Tibial nerve (tissue), 4 donors: ENCODE results near the gene RNF166. TPM values are rescaled to one million over a fixed set of nuclear protein-coding genes. Genes with fewer than 3 reads are reported as not detected.

Experiments used
- DNase-seq, 2 donors: peaks; one replicate each; pipeline ENCODE4 v3.0.0-alpha.2; 2019; ENCODE audit warnings: low spot score in 2 of 2
- H3K27ac ChIP-seq, 4 donors: fragments of 200-600 bp; sonication (generic) in 3 of 4; one replicate each; pipeline ENCODE4 v1.5.1; 2017 to 2019; ENCODE audit warnings: mild to moderate bottlenecking in 1 of 4
- H3K27me3 ChIP-seq, 2 donors: fragments of 200-600 bp; sonication (generic) in 1 of 2; one replicate each; pipeline versions ENCODE4 v1.5.1 to v1.6.0; 2017 to 2019
- H3K36me3 ChIP-seq, 3 donors: fragments of 200-600 bp; sonication (generic); one replicate each; pipeline ENCODE4 v1.5.1; 2018 to 2019
- H3K4me1 ChIP-seq, 4 donors: fragments of 200-600 bp; sonication (generic) in 3 of 4; one replicate each; pipeline ENCODE4 v1.5.1; 2017 to 2019
- H3K4me3 ChIP-seq, 4 donors: fragments of 200-600 bp; sonication (generic) in 3 of 4; one replicate each; pipeline ENCODE4 v1.5.1; 2017 to 2019; ENCODE audit warnings: mild to moderate bottlenecking in 1 of 4, moderate library complexity in 1 of 4
- H3K9me3 ChIP-seq, 4 donors: fragments of 200-600 bp; sonication (generic) in 3 of 4; one replicate each; pipeline ENCODE4 v1.5.1; 2017 to 2019
- CTCF ChIP-seq, 5 experiments: fragments of 200-600 bp in 3 of 5; fragments of 450-650 bp in 2 of 5; sonication (generic) in 3 of 5; IDR thresholded peaks; one replicate each; pipeline ENCODE4 v1.5.1; 2016 to 2019; ENCODE audit warnings: antibody characterized with exemption in 5 of 5, mild to moderate bottlenecking in 3 of 5, moderate library complexity in 2 of 5
- EP300 ChIP-seq, 2 donors: sonication (generic); formaldehyde crosslinking; IDR thresholded peaks; one replicate each; pipeline ENCODE4 v1.6.1; 2017; ENCODE audit warnings: antibody characterized with exemption in 2 of 2, mild to moderate bottlenecking in 1 of 2
- POLR2A ChIP-seq, 2 donors: fragments of 450-650 bp; IDR thresholded peaks; one replicate each; pipeline ENCODE4 v1.6.1; 2017; ENCODE audit warnings: antibody characterized with exemption in 2 of 2, mild to moderate bottlenecking in 2 of 2, moderate library complexity in 2 of 2
- WGBS, 2 donors: methylation state at CpG; one replicate each; pipeline ENCODE4 v1.1.5; 2018; 5-methylcytosine and 5-hydroxymethylcytosine counted together
- total RNA-seq, 4 donors: library from RNA; depleted of rRNA; stranded (reverse); fragments of >200 nt; gene quantifications; one replicate each; pipeline ENCODE4 v1.1.0, GENCODE V29; 2016

RNF166 gene
- total RNA-seq, 4 donors from 2014 or later, result 36.5 to 56.7 (median 43.5) TPM

DNA sequence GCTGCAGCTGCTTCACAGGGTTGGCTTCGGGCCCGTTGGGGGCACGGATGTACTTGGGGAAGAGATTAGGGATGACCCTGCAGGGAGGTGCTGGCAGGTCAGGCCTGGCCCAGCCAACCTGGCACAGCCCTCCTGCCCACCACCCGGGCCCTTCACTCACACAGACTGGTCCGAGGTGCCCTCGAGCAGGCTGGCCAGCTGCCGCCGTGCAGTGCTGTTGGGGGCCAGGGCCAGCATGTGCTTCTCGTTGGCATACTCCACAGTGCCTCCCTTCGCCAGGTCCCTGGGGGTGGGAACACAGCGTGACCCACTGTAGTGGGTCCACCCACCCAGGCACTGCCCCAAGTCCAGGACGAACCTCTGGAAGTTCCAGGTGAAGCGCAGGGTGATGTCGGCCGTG lies 10.0 kb upstream of the RNF166 start:
- H3K4me3 ChIP-seq, result no peak overlapping the region
- no peak overlapping the region for H3K27ac ChIP-seq
- no peaks in the 10 kb centered on the region for H3K27me3 ChIP-seq
- H3K9me3 ChIP-seq, result no peaks in the 10 kb centered on the region
- DNase-seq, result no peak
- WGBS, 2 donors, result 90 to 96% methylated on average over 7 to 11 of the region's 15 CpGs
- peaks cover 4 to 87% (median 26%) of the 10 kb centered on the region in 3 donors for H3K36me3 ChIP-seq
- TF ChIP-seq CTCF (IDR thresholded peaks at IDR 0.05) (no peak), EP300 (IDR thresholded peaks at IDR 0.05) (no peak), POLR2A (IDR thresholded peaks at IDR 0.05) (no peak)
- H3K4me1 ChIP-seq, result peaks cover 0 to 16% (median 0%) of the 10 kb centered on the region in 4 donors

- Histone ChIP-seq H3K36me3 (peaks cover 4 to 81% (median 20%) of the 10 kb centered on the region in 3 donors), H3K4me3 (no peak overlapping the region), H3K9me3 (no peaks in the 10 kb centered on the region), H3K27me3 (no peaks in the 10 kb centered on the region), H3K4me1 (peaks cover 0 to 16% (median 0%) of the 10 kb centered on the region in 4 donors), H3K27ac (no peak overlapping the region)
- WGBS, 2 donors, result 89% methylated on average over 41 to 55 of the region's 57 CpGs
- no peak for DNase-seq
- TF ChIP-seq EP300 (IDR thresholded peaks at IDR 0.05) (no peak), CTCF (IDR thresholded peaks at IDR 0.05) (no peak), POLR2A (IDR thresholded peaks at IDR 0.05) (no peak)
These were observed 9.3 kb upstream of the RNF166 start for GRCh38 chr16:88715312-88716190.

DNA sequence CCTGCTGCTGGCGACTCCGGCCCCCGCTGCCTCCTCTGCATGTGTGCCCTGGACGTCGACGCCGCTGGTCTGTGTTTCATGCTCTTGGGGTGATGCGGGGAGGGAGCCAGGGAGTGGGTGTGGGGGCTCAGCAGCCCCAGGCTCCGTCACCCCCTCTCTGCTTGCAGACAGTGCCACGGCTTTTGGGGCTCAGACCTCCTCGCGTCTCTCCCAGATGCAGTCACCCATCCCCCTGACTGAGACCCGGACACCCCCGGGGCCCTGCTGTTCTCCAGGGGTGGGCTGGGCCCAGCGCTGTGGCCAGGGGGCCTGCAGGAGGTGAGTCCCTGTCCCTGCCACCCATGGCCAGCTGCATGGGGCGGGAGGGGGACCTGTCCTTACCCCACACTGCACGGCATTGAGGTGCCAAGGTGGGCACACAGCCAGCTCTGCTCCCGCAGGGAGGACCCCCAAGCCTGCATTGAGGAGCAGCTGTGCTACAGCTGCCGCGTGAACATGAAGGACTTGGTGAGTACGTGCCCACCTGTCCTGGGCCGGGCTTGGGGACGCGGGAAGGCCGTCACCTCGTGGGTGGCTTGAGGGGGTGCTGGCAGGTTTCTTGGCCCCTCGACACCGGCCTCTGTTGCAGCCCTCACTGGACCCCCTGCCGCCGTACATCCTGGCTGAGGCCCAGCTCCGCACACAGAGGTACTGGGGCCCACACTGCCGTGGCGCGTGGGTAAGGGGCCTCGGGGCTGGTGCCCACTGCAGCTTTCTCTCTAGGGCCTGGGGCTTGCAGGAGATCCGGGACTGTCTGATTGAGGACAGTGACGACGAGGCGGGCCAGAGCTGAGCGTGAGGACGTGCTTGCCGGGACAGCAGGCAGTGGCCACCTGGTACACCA lies 8.5 kb upstream of the RNF166 start:
- Histone ChIP-seq H3K36me3 (peaks cover 4 to 77% (median 11%) of the 10 kb centered on the region in 3 donors), H3K27ac (no peak overlapping the region), H3K4me3 (no peak overlapping the region), H3K9me3 (no peaks in the 10 kb centered on the region), H3K27me3 (no peaks in the 10 kb centered on the region), H3K4me1 (peaks cover 0 to 12% (median 0%) of the 10 kb centered on the region in 4 donors)
- no peak for TF ChIP-seq CTCF (IDR thresholded peaks at IDR 0.05)
- TF ChIP-seq POLR2A (IDR thresholded peaks at IDR 0.05), result no peak
- TF ChIP-seq EP300 (IDR thresholded peaks at IDR 0.05), result no peak
- WGBS, 2 donors, result 89 to 90% methylated on average over 17 to 21 of the region's 42 CpGs
- no peak for DNase-seq

GRCh38 chr16:88713568-88714419 lies 7.6 kb upstream of the RNF166 start:
- peaks cover 0 to 8% (median 0%) of the 10 kb centered on the region in 4 donors for H3K4me1 ChIP-seq
- H3K9me3 ChIP-seq, result no peaks in the 10 kb centered on the region
- no peak overlapping the region for H3K4me3 ChIP-seq
- DNase-seq, result no peak
- H3K27me3 ChIP-seq, result no peaks in the 10 kb centered on the region
- TF ChIP-seq EP300 (IDR thresholded peaks at IDR 0.05) (no peak), CTCF (IDR thresholded peaks at IDR 0.05) (no peak), POLR2A (IDR thresholded peaks at IDR 0.05) (no peak)
- 87 to 90% methylated on average over 15 to 27 of the region's 30 CpGs for WGBS, 2 donors
- H3K36me3 ChIP-seq, result peaks cover 4 to 70% (median 9%) of the 10 kb centered on the region in 3 donors
- no peak overlapping the region for H3K27ac ChIP-seq
